ENCODE results near the gene AOC1.

The AOC1 gene

DNA sequence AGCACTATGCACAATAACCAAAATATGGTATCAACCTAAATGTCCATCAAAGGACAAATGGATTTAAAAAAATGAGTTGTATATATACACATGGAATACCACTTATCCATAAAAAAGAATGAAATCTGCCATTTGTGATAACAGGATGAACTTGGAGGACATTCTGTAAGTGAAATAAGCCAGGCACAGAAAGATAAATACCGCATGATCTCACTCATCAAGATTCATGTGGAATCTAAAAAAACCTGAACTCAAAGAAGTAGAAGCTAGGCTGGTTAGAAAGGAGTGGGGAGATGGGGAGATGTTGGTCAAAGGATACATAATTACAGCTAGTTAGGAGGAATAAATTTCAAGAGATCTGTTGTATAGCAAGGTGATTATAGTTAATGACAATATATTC is 17.3 kb upstream of the AOC1 start:
- DNase-seq: no peak

- no peak for DNase-seq
These were observed 16.5 kb upstream of the AOC1 start for GRCh38 chr7:150835702-150836280.

DNA sequence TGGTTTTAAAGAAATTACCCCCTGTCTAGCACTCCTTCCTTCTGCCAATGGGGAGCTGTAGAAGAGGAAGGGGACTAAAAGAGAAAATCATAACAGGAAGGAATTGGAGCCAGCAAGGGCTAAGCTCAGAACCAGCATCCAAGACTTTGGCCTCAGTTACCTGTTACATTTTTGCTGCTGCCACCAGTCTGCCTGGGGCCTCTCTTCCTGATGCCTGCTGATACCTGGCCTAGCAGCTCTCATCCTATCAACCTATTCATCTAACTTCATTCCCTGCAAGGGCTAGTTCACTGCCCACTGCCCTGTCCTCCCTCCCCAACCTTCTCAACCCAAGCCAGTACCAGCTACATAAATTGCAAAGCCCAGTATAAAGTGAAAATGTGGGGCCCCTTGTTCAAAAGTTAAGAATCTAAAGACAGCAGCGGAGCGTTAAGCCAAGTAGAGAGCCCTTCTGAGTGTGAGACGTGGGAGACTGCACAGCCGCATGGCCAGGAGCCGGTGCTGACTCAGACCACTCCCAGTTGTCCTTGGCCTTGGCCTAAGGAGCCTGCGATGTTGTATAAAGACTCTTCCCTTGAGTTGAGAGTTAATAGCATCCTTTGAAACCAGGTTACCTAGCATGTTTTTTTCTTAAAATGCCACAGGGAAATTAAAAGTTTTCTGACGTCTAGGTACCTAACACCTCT is 13.2 kb upstream of the AOC1 start:
- no peak for DNase-seq

- no peak for DNase-seq
These were observed 10.3 kb upstream of the AOC1 start for GRCh38 chr7:150842018-150842417.

DNA sequence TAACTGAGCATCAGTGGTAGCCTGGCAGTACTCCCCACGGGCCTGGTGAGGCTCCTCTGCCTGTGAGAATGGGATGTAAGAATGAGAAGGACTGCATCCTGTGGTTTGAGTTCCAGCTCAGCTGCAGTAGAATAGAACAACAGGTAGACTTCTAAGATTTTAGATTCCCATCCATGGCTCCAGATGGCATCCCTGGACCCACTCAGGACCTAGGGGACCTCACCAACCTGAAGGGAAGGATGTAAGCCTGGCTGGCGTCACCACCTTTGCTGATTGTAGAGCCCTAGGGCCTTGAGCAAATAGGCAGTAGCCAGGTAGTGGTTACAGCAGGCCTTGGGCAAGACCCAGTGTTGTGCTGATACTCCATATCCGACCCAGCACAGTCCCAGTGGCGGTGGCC is 9.6 kb upstream of the AOC1 start:
- DNase-seq: no peak

- DNase-seq: no peak
These were observed 6.9 kb upstream of the AOC1 start for GRCh38 chr7:150845421-150845861.

DNA sequence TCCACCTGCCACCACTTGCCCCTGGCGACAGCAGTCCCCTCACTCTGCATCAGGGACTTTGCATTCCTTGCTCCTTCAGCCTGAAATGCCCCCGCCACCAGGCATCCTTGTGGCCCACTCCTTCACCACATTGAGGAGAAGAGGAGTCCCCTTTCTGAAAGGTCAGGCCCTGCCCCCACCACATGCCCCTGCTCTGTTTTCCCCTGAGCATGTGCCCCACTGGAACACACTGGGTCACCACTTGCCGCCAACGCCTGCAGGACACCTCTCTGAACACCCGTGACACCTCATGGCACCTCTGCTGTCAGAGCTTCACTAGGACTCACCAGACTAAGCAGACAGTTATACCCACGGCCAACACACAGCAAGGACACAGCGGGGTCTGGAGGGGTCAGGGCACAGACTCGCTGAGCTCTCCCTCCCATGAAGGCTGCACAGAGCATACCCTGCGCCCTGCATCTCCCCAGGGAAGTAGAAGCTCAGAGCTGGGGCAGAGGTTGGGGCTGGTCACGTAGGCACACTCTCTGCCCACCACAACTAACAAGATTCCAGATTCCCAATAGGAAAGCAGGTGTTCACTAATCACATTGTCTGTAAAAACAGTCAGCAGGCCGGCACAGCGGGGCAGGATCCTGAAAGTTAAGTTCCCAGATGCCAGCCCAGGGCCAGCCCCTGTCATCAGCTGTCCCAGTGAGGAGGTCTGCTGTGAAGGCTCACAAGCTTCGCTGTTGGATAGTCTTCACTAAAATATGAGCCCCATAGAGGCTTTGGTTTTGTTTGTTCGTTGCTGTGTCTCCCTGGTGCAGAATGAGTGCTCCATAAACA is 5.8 kb upstream of the AOC1 start:
- DNase-seq: no peak

DNA sequence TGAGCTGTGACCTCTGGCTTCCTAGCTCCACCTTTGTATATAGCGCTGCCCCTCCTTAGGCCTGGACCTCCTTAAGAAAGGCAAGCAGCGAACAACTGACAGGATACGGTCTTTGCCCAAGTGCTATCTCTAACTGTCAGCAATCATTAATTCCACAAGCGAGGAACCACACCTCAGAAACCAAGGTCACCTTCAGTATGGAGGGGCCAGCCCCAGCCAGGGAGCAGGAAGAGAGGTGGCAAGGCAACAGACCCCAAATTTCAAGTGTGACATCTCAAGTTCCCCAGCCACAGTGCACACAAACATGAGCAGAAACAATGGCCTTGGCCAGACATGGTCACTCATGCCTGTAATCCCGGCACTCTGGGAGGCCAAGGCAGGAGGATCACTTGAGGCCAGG is 4.8 kb upstream of the AOC1 start:
- DNase-seq: no peak

- DNase-seq: no peak
These were observed 4.2 kb upstream of the AOC1 start for GRCh38 chr7:150848111-150848510.

DNA sequence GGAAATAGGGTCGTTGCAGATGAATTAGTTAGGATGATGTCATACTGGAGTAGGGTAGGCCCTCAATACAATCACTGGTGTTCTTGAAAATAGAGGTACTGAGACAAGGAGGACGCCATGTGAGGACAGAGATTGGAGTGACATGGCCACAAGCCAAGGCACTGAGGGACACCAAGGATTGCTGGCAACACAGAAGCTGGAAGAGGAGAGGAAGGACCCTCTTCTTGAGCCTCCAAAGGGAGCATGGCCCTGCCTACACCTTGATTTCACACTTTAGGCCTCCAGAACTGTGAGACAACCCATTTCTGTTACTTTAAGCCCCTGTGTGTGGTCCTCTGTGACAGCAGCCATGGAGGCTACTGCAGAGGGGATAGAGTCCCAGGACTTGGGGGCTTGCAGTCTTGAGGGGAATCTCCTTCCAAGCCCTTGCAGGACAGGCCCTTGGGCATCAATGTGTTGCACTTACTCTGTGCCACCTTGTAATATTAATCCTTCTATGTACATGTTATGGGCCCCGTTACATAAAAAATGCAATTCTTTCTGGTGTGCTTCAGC is 3.7 kb upstream of the AOC1 start:
- no peak for DNase-seq

DNA sequence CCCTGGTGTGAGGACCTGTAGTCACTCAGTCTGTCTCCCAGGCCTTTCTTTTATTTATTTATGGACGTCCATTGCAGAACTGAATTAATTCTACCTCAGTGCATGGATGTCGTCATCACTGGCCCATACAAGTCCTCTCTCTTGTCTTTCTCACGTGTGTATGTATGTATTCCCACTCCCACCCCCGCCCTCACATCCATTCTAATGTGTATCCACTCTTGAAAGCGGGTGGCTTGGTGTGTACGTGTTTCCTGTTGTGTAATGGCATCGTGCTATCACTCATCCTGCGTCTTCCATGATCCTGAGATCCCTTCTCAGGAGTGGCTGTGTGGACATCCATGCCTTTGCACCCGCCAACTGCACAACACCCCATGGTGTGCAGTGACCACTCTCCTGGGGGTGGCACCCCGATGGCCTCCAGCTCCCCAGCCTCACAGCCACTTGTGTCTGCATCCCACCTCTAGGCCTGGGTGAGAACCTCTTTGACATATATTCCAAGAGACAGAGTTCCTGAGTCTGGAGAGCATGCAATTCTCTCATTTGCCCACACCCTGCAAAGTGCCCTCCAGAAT is 3.0 kb upstream of the AOC1 start:
- DNase-seq: no peak

DNA sequence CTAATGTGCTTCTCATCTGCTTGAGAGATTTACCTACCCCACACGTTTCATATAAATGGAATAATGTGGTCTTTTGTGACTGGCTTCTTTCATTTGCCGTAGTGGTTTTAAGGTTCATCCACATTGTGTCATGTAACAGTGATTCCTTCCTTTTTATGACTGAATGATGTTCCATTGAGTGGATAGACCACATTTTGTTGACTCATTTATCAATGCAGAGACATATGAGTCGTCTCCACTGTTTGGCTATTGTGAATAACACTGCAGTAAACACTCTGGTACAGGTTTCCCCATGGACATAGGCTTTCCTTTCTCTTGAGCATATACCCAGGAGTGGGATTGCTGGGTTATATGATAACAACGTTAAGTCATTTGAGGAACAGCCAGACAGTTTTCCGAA is 2.0 kb upstream of the AOC1 start:
- no peak for DNase-seq

- DNase-seq: no peak
These were observed 586 bp upstream of the AOC1 start for GRCh38 chr7:150851492-150852370.

GRCh38 chr7:150854066-150855000 is 2.0 kb downstream of the AOC1 start:
- no peak for DNase-seq

GRCh38 chr7:150855046-150855445 is 2.7 kb downstream of the AOC1 start:
- no peak for DNase-seq

DNA sequence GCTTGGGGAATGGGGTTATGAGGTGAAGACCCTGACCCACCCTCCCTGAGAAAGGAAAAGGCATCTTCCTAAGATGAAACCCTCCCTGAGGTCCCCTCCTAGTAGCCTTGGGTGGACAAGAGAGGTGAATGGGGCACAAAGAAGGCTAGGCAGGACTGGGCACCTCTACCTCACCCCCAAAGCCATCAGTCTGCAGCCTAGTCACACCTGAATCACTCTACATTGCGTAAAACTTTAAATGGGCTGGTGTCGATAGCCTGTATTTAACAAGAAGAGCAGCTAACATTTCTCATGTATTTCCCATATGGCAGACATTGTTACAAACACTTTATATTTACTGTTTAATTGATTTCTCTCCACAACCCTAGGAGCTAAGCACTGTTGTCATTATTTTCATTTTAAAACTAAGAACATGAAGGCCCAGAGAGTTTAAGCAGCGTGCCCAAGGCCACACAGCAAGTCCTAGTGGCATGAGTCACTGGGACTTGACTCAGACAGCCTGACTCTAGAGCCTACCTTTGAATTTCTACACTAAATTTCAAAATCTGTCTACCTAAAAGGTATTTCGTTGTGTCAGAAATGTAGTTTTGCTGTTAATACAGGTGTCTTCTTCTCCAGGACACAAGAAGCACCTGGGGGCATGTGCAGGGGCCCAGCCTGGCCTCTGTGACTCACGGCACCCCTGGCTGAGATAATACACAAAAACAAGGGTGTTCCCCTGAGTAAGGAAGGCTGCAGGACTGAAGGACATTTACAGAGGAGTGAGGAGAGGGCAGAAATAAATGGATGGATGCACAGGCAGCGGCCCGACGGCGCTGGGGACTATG is 3.4 kb downstream of the AOC1 start:
- no peak for DNase-seq

GRCh38 chr7:150856303-150857275 is 4.3 kb downstream of the AOC1 start:
- DNase-seq: no peak

GRCh38 chr7:150857276-150858055 is 5.1 kb downstream of the AOC1 start:
- no peak for DNase-seq
